H1 (cell line): Measurements from ENCODE around the gene USP20. TPM values are rescaled to one million over a fixed set of nuclear protein-coding genes. Genes with fewer than 3 reads are reported as not detected.

ENCODE experiments used
- ATF3 ChIP-seq: IDR thresholded peaks from 2 replicates; pipeline ENCODE4 v1.6.1; 2011; ENCODE audit warnings: low read depth, mild to moderate bottlenecking, low read length; ENCODE audit not compliant: insufficient read depth
- CTBP2 ChIP-seq: IDR thresholded peaks from 2 replicates; pipeline ENCODE4 v1.7.0; 2011; ENCODE audit warnings: borderline replicate concordance, mild to moderate bottlenecking, moderate library complexity, mixed read lengths, low read length; ENCODE audit not compliant: insufficient read depth, insufficient read length
- EZH2 ChIP-seq: fragments of 200-600 bp; sonication (generic); IDR thresholded peaks from 2 replicates; pipeline ENCODE4 v1.7.1; 2012; ENCODE audit warnings: low read depth, mild to moderate bottlenecking, moderate library complexity, low read length, inconsistent platforms; ENCODE audit not compliant: severe bottlenecking
- FOSL1 ChIP-seq: IDR thresholded peaks from 2 replicates; pipeline ENCODE4 v1.6.1; 2011; ENCODE audit warnings: mild to moderate bottlenecking, low read depth, low read length, moderate library complexity; ENCODE audit not compliant: insufficient read depth
- GTF2F1 ChIP-seq: IDR thresholded peaks from 2 replicates; pipeline ENCODE4 v1.6.1; 2012; ENCODE audit warnings: low read depth, low read length, improper control_type of control experiment, borderline replicate concordance
- PHF8 ChIP-seq: fragments of 200-600 bp; sonication (generic); conservative IDR thresholded peaks from 2 replicates; pipeline ENCODE4 v1.7.1; 2012; ENCODE audit warnings: low read depth, mild to moderate bottlenecking, inconsistent platforms, low read length, moderate library complexity
- RNF2 ChIP-seq: fragments of 200-900, 300-1000 bp; sonication (generic); IDR thresholded peaks from 2 replicates; pipeline ENCODE4 v1.7.1; 2016; ENCODE audit warnings: borderline replicate concordance, low read depth, mild to moderate bottlenecking, antibody characterized with exemption, low read length; ENCODE audit not compliant: poor library complexity, severe bottlenecking; ENCODE audit errors: missing control alignments
- TAF1 ChIP-seq: IDR thresholded peaks from 2 replicates; pipeline ENCODE4 v1.6.1; 2011; ENCODE audit warnings: mild to moderate bottlenecking, low read depth, low read length
- YY1 ChIP-seq: IDR thresholded peaks from 2 replicates; pipeline ENCODE4 v1.6.1; 2011; ENCODE audit warnings: low read depth, mild to moderate bottlenecking, low read length
- polyA plus RNA-seq, 7 experiments: library from polyadenylated mRNA; depleted of rRNA in 3 of 7; stranded (reverse) in 5 of 7; unstranded in 2 of 7; fragments of >200 nt in 5 of 7; fragments of 200-250 nt in 2 of 7; gene quantifications; 1 replicate in 5 of 7; 2 replicates in 1 of 7; 4 replicates in 1 of 7; pipeline versions ENCODE4 v1.2.1 to v1.2.3, GENCODE V29; 2011 to 2013; ENCODE audit warnings: missing spikeins in 2 of 7, mixed read lengths in 2 of 7
- total RNA-seq: library from RNA; stranded (reverse); fragmentation: NEBNext Ultra II Directional; extraction: Animal tissue kit (Norgen Biotek cat#: 25700); gene quantifications from 2 replicates; pipeline ENCODE4 v1.2.1, GENCODE V29; 2021

Gene USP20
- total and polyA plus RNA-seq, 2 of the 8 experiments (the other 6 are each of a cell fraction or from before 2014, with no cell fraction given): 13.4 to 23.0 TPM

DNA sequence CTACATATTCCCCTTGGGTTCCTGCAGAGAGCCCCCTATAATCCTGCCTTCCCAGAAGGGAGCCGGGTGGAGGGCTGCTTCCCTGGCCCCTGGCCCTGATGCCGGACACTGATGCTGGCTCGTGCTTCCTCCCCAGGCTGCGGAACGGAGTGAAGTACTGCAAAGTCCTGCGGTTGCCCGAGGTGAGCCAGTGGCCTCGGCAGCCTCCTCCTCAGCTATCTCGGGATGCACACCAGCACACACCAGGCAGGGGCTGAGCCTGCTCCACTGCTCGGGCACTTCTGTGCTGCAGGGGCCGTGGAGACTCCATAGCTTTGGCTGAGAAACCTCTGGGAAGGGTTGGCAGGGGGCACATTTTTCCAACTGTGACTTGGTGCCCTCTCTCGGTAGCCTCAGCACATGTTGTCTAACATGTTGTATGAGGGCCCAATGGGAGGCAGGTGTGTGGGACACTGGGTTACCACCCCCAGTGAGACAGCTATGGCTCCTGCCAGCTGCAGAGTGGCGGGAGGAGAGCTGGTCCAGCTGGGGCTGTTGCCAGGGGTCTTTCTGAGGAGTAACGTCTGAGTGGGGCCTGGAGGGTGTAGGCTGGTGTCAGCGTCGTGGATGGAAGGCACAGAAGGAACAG is 38.4 kb downstream of the USP20 start (continued):
- no peak for TF ChIP-seq RNF2
- no peak for TF ChIP-seq GTF2F1
- no peak for TF ChIP-seq TAF1
- no peak for TF ChIP-seq EZH2
- no peak for TF ChIP-seq ATF3
- TF ChIP-seq CTBP2: no peak
- no peak for TF ChIP-seq YY1
- no peak for TF ChIP-seq PHF8
- no peak for TF ChIP-seq FOSL1
